Measurements from ENCODE around the gene FGF16.

The FGF16 gene

DNA sequence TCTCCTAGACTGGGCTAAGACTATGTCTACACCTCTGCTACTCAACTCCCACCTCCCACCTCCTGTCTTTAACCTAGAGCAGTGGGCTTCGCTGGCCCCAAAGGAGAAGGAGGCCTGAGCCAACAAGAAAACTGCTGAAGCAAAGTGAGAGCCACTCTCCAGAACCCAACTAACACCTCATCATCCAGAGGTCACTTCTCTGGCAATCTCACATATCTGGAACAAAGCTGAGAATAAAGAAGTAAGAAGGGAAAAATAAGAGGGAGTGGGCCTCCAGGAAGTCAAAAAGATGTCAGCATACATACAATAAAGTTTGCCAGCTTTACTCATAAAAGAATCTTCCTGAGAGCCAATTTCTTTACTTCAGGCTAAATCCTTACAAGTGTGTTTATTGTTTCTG, 18.6 kb upstream of the FGF16 start:
- no peak for DNase-seq
- Histone ChIP-seq H3K27me3 (replicated peaks; ENCODE audit: control insufficient read depth, insufficient read depth, low read length, poor library complexity, severe bottlenecking) (no peaks in the 10 kb centered on the region), H3K4me1 (ENCODE audit: control insufficient read depth, insufficient read depth, low read length, poor library complexity, severe bottlenecking) (no peaks in the 10 kb centered on the region), H3K27ac (ENCODE audit: insufficient read depth, low read length, poor library complexity, severe bottlenecking) (no peak overlapping the region), H3K9me3 (ENCODE audit: control insufficient read depth, low read length) (no peaks in the 10 kb centered on the region), H3K4me3 (ENCODE audit: insufficient read depth, low read depth, low read length, poor library complexity, severe bottlenecking) (no peak overlapping the region), H3K36me3 (ENCODE audit: control insufficient read depth, insufficient read depth, low read length) (no peaks in the 10 kb centered on the region)

DNA sequence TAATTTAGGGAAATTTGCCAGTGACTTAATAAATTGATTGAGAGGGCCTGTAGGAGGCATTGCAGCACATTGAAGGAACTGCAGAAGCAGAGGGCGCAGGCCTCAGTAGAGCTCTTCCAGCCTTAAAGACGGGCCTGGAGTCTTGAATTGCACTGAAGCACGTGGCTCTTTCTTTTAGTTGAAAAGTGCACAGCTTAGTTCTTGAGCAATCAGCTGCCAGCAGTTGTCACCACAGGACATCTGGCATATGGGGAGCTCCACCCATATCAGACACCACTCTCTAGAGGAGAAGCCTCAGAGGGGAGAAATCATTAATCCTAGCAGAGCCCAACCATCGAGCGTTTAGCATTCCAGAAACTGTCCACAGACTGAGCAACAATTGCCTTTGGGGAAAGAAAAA, 16.0 kb upstream of the FGF16 start:
- no peaks in the 10 kb centered on the region for H3K4me1 ChIP-seq (ENCODE audit: control insufficient read depth, insufficient read depth, low read length, poor library complexity, severe bottlenecking)

DNA sequence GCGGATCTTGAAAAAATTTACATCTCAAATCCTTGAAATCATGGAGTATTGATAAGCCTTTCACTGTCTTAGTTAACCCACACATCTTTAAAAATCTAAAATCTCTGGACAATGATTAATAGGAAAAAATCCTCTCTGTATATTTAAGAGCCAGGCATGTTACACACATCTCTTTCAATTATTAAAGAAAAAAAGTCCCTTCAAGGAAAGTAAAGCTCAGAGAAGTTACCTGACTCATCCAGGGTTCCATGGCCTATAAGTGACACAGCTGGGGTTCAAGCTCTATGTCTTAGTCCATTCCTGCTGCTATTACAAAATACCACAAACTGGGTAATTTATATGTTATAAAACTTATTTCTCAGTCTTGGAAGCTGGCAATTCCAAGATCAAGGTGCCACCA, 14.2 kb upstream of the FGF16 start:
- no peaks in the 10 kb centered on the region for H3K4me1 ChIP-seq (ENCODE audit: control insufficient read depth, insufficient read depth, low read length, poor library complexity, severe bottlenecking)
- no peaks in the 10 kb centered on the region for H3K36me3 ChIP-seq (ENCODE audit: control insufficient read depth, insufficient read depth, low read length)
- H3K27ac ChIP-seq (ENCODE audit: insufficient read depth, low read length, poor library complexity, severe bottlenecking): no peak overlapping the region
- no peak for DNase-seq
- no peaks in the 10 kb centered on the region for H3K27me3 ChIP-seq (replicated peaks; ENCODE audit: control insufficient read depth, insufficient read depth, low read length, poor library complexity, severe bottlenecking)
- H3K4me3 ChIP-seq (ENCODE audit: insufficient read depth, low read depth, low read length, poor library complexity, severe bottlenecking): no peak overlapping the region
- H3K9me3 ChIP-seq (ENCODE audit: control insufficient read depth, low read length): no peaks in the 10 kb centered on the region

More for the DNA sequence above, 16.0 kb upstream of the FGF16 start:
- Histone ChIP-seq H3K27ac (ENCODE audit: insufficient read depth, low read length, poor library complexity, severe bottlenecking) (no peak overlapping the region), H3K36me3 (ENCODE audit: control insufficient read depth, insufficient read depth, low read length) (no peaks in the 10 kb centered on the region), H3K4me3 (ENCODE audit: insufficient read depth, low read depth, low read length, poor library complexity, severe bottlenecking) (no peak overlapping the region), H3K9me3 (ENCODE audit: control insufficient read depth, low read length) (no peaks in the 10 kb centered on the region), H3K27me3 (replicated peaks; ENCODE audit: control insufficient read depth, insufficient read depth, low read length, poor library complexity, severe bottlenecking) (no peaks in the 10 kb centered on the region)
- no peak for DNase-seq

DNA sequence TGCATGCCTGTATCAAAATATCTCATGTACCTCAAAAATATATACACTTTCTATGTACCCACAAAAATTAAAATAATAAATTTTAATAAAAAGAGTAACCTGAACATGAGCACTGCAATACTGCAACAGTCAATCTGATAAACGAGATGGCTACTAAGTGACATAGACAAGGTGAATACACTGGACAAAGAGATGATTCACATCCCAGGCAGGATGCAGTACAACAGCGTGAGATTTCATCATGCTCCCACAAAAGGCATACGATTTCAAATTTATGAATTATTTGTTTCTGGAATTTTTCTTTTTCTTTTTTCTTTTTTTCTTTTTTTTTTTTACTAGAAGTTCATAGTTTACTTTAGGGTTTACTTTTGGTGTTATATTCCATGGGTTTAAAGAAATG, 12.2 kb upstream of the FGF16 start:
- Histone ChIP-seq H3K27ac (ENCODE audit: insufficient read depth, low read length, poor library complexity, severe bottlenecking) (no peak overlapping the region), H3K4me1 (ENCODE audit: control insufficient read depth, insufficient read depth, low read length, poor library complexity, severe bottlenecking) (no peaks in the 10 kb centered on the region), H3K27me3 (replicated peaks; ENCODE audit: control insufficient read depth, insufficient read depth, low read length, poor library complexity, severe bottlenecking) (no peaks in the 10 kb centered on the region), H3K9me3 (ENCODE audit: control insufficient read depth, low read length) (no peaks in the 10 kb centered on the region), H3K36me3 (ENCODE audit: control insufficient read depth, insufficient read depth, low read length) (no peaks in the 10 kb centered on the region), H3K4me3 (ENCODE audit: insufficient read depth, low read depth, low read length, poor library complexity, severe bottlenecking) (no peak overlapping the region)
- no peak for DNase-seq

DNA sequence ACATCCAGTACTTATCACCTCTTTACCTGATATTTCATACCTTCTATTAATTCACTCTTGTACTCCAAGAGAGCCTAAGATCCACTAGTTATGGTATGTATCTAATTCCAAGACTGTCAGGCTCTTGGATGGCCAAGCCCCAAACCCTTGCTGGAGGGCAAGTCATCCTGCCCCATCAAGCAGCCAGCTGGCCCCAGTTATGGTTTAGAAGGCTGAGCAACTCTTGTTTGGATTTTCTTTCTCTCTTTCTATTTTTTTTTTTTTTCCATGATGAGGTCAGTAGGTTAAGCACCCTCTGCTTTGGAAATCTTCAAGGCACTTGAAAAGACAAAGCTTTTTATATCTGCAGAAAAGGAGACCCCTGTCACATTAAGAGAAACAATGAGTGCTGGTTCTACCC, 10.9 kb upstream of the FGF16 start:
- Histone ChIP-seq H3K27ac (ENCODE audit: insufficient read depth, low read length, poor library complexity, severe bottlenecking) (no peak overlapping the region), H3K9me3 (ENCODE audit: control insufficient read depth, low read length) (no peaks in the 10 kb centered on the region), H3K27me3 (replicated peaks; ENCODE audit: control insufficient read depth, insufficient read depth, low read length, poor library complexity, severe bottlenecking) (no peaks in the 10 kb centered on the region), H3K4me3 (ENCODE audit: insufficient read depth, low read depth, low read length, poor library complexity, severe bottlenecking) (no peak overlapping the region), H3K4me1 (ENCODE audit: control insufficient read depth, insufficient read depth, low read length, poor library complexity, severe bottlenecking) (no peaks in the 10 kb centered on the region), H3K36me3 (ENCODE audit: control insufficient read depth, insufficient read depth, low read length) (no peaks in the 10 kb centered on the region)
- DNase-seq: no peak

DNA sequence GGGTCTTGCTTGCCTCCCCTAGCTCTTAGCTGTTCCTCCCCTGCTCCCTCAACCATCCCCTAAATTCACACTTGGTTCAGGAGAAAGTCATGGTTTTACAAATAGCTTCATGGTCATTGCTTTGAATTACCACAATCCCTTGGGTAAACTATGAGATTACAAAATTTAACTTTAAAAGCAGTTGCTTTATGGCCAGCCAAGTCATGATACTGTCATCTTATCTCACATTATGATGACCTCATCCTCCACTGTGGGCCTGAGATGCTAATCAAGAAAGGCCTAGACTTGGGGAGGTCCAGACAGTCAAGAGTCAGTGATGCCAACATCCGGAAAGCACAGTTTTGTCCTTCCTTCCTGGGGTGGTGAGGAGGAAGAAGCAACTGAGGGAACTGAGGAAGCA, 10.5 kb upstream of the FGF16 start:
- no peak overlapping the region for H3K4me3 ChIP-seq (ENCODE audit: insufficient read depth, low read depth, low read length, poor library complexity, severe bottlenecking)
- no peak for DNase-seq
- H3K36me3 ChIP-seq (ENCODE audit: control insufficient read depth, insufficient read depth, low read length): no peaks in the 10 kb centered on the region
- H3K27me3 ChIP-seq (replicated peaks; ENCODE audit: control insufficient read depth, insufficient read depth, low read length, poor library complexity, severe bottlenecking): no peaks in the 10 kb centered on the region
- no peaks in the 10 kb centered on the region for H3K9me3 ChIP-seq (ENCODE audit: control insufficient read depth, low read length)
- no peak overlapping the region for H3K27ac ChIP-seq (ENCODE audit: insufficient read depth, low read length, poor library complexity, severe bottlenecking)
- no peaks in the 10 kb centered on the region for H3K4me1 ChIP-seq (ENCODE audit: control insufficient read depth, insufficient read depth, low read length, poor library complexity, severe bottlenecking)

DNA sequence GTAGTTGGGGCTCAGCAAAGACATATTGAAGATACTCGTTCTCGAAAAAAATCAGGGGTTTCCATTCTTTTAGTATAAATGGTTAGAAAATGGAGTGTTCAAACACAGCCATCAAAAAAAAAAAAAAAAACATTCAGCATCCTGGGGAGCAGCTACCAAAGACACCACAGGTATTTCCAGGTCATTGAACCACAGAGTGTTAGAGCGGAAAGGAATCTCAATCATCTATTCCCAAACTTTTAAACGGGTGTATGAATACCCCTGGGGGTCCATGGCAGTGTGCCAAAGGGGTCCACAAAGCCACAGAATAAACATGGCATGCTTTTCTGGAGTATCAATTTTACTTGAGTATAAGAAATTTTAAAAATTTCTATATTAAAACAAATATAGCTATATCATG, 6.9 kb upstream of the FGF16 start:
- H3K4me1 ChIP-seq (ENCODE audit: control insufficient read depth, insufficient read depth, low read length, poor library complexity, severe bottlenecking): no peaks in the 10 kb centered on the region
- H3K4me3 ChIP-seq (ENCODE audit: insufficient read depth, low read depth, low read length, poor library complexity, severe bottlenecking): no peak overlapping the region
- H3K36me3 ChIP-seq (ENCODE audit: control insufficient read depth, insufficient read depth, low read length): no peaks in the 10 kb centered on the region
- H3K9me3 ChIP-seq (ENCODE audit: control insufficient read depth, low read length): no peaks in the 10 kb centered on the region
- no peak for DNase-seq
- H3K27me3 ChIP-seq (replicated peaks; ENCODE audit: control insufficient read depth, insufficient read depth, low read length, poor library complexity, severe bottlenecking): no peaks in the 10 kb centered on the region
- no peak overlapping the region for H3K27ac ChIP-seq (ENCODE audit: insufficient read depth, low read length, poor library complexity, severe bottlenecking)

DNA sequence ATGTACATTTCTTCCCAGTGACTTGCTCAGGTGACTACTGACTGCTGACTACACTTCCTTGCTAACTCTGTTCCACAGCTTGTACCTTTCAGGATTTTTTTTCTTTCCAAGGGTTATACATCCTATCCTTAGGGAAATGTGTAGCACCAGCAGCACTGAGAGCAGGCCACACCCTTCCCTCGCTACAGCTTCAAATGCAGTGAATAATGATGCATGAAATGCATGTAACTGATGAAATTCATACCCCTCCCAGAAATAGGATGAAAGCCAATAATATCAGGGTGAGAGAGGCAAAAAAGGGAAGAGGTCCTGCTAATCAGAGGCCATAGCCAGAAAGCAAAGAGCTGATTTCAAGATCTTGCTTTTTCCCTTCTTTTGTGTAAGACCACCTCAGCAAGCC, 6.2 kb upstream of the FGF16 start:
- no peak overlapping the region for H3K27ac ChIP-seq (ENCODE audit: insufficient read depth, low read length, poor library complexity, severe bottlenecking)
- H3K4me1 ChIP-seq (ENCODE audit: control insufficient read depth, insufficient read depth, low read length, poor library complexity, severe bottlenecking): no peaks in the 10 kb centered on the region
- H3K27me3 ChIP-seq (replicated peaks; ENCODE audit: control insufficient read depth, insufficient read depth, low read length, poor library complexity, severe bottlenecking): no peaks in the 10 kb centered on the region
- no peak for DNase-seq
- no peaks in the 10 kb centered on the region for H3K9me3 ChIP-seq (ENCODE audit: control insufficient read depth, low read length)
- H3K4me3 ChIP-seq (ENCODE audit: insufficient read depth, low read depth, low read length, poor library complexity, severe bottlenecking): no peak overlapping the region
- H3K36me3 ChIP-seq (ENCODE audit: control insufficient read depth, insufficient read depth, low read length): no peaks in the 10 kb centered on the region

DNA sequence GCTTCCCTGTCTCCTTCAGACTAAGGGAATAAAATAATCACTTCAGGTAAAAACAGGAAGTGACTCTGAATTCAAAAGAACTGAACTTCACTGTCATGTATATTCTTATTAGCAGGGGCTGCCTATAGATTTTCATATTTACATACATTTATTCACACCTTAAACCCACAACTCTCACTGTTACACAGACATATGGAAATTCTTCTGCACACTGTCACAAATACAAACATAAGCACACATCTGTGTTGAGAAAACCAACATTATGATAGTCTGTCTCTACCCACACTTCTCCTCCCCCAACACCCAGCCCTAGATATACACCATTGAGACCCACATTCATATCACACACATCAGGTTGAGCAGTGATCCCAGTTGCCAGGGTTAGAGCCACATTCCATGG, 5.7 kb upstream of the FGF16 start:
- Histone ChIP-seq H3K27me3 (replicated peaks; ENCODE audit: control insufficient read depth, insufficient read depth, low read length, poor library complexity, severe bottlenecking) (no peaks in the 10 kb centered on the region), H3K36me3 (ENCODE audit: control insufficient read depth, insufficient read depth, low read length) (no peaks in the 10 kb centered on the region), H3K9me3 (ENCODE audit: control insufficient read depth, low read length) (no peaks in the 10 kb centered on the region), H3K27ac (ENCODE audit: insufficient read depth, low read length, poor library complexity, severe bottlenecking) (no peak overlapping the region), H3K4me3 (ENCODE audit: insufficient read depth, low read depth, low read length, poor library complexity, severe bottlenecking) (no peak overlapping the region), H3K4me1 (ENCODE audit: control insufficient read depth, insufficient read depth, low read length, poor library complexity, severe bottlenecking) (no peaks in the 10 kb centered on the region)
- no peak for DNase-seq

DNA sequence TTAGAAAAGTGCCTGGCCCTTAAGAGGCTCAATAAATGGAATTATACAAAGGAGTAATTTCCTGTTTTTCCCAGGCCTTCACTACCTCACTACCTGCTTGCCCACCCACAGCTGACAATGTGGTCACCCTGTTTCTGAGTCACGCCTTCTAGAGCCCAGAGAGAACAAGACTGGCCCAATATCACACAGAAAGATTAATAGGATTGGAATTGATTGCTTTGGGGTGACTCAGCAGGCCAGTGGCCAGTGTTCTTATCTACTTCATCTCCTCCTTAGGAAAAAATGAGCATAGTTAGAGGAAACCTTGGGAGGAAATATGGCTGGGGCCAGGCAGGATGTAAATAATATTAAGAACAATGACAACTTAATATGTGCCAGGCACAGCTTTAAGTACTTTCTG, 4.5 kb upstream of the FGF16 start:
- Histone ChIP-seq H3K4me3 (ENCODE audit: insufficient read depth, low read depth, low read length, poor library complexity, severe bottlenecking) (no peak overlapping the region), H3K27me3 (replicated peaks; ENCODE audit: control insufficient read depth, insufficient read depth, low read length, poor library complexity, severe bottlenecking) (no peaks in the 10 kb centered on the region), H3K4me1 (ENCODE audit: control insufficient read depth, insufficient read depth, low read length, poor library complexity, severe bottlenecking) (peaks cover 2% of the 10 kb centered on the region), H3K36me3 (ENCODE audit: control insufficient read depth, insufficient read depth, low read length) (no peaks in the 10 kb centered on the region), H3K9me3 (ENCODE audit: control insufficient read depth, low read length) (no peaks in the 10 kb centered on the region), H3K27ac (ENCODE audit: insufficient read depth, low read length, poor library complexity, severe bottlenecking) (no peak overlapping the region)
- DNase-seq: no peak

DNA sequence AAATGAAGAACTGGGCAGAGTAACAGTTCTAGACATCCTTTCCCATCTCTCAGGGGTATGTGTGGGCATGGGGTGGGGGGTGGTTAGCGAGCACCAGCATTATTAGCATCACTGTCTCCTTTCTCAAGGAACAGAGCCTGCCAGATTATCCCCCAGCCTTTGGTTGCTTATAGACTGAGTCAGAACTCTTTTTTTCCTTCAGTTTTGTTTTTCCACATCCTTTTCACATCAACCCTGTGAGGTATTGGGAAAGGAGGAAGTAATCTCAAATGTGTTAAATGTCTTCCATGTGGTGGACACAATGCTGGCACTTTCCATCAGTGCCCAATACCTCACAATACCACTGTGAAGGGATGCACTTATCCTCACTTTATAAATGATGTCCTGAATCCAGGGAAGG, 3.1 kb upstream of the FGF16 start:
- H3K27ac ChIP-seq (ENCODE audit: insufficient read depth, low read length, poor library complexity, severe bottlenecking): no peak overlapping the region
- no peak for DNase-seq
- no peaks in the 10 kb centered on the region for H3K36me3 ChIP-seq (ENCODE audit: control insufficient read depth, insufficient read depth, low read length)
- H3K4me1 ChIP-seq (ENCODE audit: control insufficient read depth, insufficient read depth, low read length, poor library complexity, severe bottlenecking): peaks cover 2% of the 10 kb centered on the region
- H3K9me3 ChIP-seq (ENCODE audit: control insufficient read depth, low read length): no peaks in the 10 kb centered on the region
- H3K27me3 ChIP-seq (replicated peaks; ENCODE audit: control insufficient read depth, insufficient read depth, low read length, poor library complexity, severe bottlenecking): no peaks in the 10 kb centered on the region
- H3K4me3 ChIP-seq (ENCODE audit: insufficient read depth, low read depth, low read length, poor library complexity, severe bottlenecking): no peak overlapping the region
